Adrenal gland (tissue), 12 donors: ENCODE measurements around the gene LRRC8D. TPM values are rescaled to one million over a fixed set of nuclear protein-coding genes. Genes with fewer than 3 reads are reported as not detected.

Experiments
- DNase-seq, 7 donors: peaks; one replicate each; pipeline ENCODE4 v3.0.0-alpha.2; 2019 to 2020
- H3K27ac ChIP-seq, 5 donors: fragments of 200-600 bp; sonication (generic) in 4 of 5; 1 replicate in 3 of 5; 2 replicates in 2 of 5; pipeline versions ENCODE4 v1.5.1 to v1.8.0; 2016 to 2020; ENCODE audit warnings: mild to moderate bottlenecking in 1 of 5
- H3K27me3 ChIP-seq: fragments of 200-600 bp; 2 replicates; pipeline ENCODE4 v1.8.0; 2021
- H3K36me3 ChIP-seq, 2 donors: fragments of 200-600 bp; replicated peaks in 1 of 2; 1 replicate in 1 of 2; 2 replicates in 1 of 2; pipeline versions ENCODE4 v1.5.1 to v1.8.0; 2018 to 2022
- H3K4me1 ChIP-seq, 2 donors: fragments of 200-600 bp; replicated peaks in 1 of 2; 1 replicate in 1 of 2; 2 replicates in 1 of 2; pipeline versions ENCODE4 v1.5.1 to v1.8.0; 2018 to 2021
- H3K4me3 ChIP-seq, 4 donors: fragments of 200-600 bp; sonication (generic) in 3 of 4; one replicate each; pipeline ENCODE4 v1.5.1; 2016 to 2018
- H3K9me3 ChIP-seq, 3 donors: fragments of 200-600 bp; sonication (generic) in 1 of 3; replicated peaks in 1 of 3; 1 replicate in 2 of 3; 2 replicates in 1 of 3; pipeline versions ENCODE4 v1.5.1 to v1.8.0; 2016 to 2021
- POLR2A ChIP-seq, 2 donors: fragments of 450-650 bp; IDR thresholded peaks; one replicate each; pipeline ENCODE4 v1.6.1; 2017; ENCODE audit warnings: antibody characterized with exemption in 2 of 2, mild to moderate bottlenecking in 2 of 2, moderate library complexity in 1 of 2
- WGBS, 4 donors: extraction: QIAGEN DNeasy Blood & Tissue Kit in 2 of 4; methylation state at CpG; one replicate each; pipeline versions ENCODE4 v1.1.5 to v1.1.7; 2013 to 2017; 5-methylcytosine and 5-hydroxymethylcytosine counted together
- intact Hi-C, 2 donors: fragments of 100-400 bp; cut with DNase I; formaldehyde crosslinking; loops; one replicate each; pipeline versions ENCODE4 v1.14.1 to v1.15.0; 2022 to 2023
- polyA plus RNA-seq, 3 donors: library from polyadenylated mRNA; stranded (reverse); fragments of 200-250 nt in 2 of 3; fragments of 350-450 nt in 1 of 3; fragmentation: Illumina TruSeq in 1 of 3; extraction: RNeasy Lipid Tissue Mini Kit (QIAGEN cat#74804) in 1 of 3; gene quantifications; one replicate each; pipeline ENCODE4 v1.2.3, GENCODE V29; 2013 to 2014
- total RNA-seq, 9 donors: library from RNA; depleted of rRNA in 4 of 9; stranded (reverse); fragments of >200 nt in 4 of 9; fragments of 120-200 nt in 1 of 9; fragmentation: NEBNext Ultra II Directional in 1 of 9; extraction: Animal tissue kit (Norgen Biotek cat#: 25700) in 1 of 9; gene quantifications; one replicate each; pipeline versions ENCODE4 v1.1.0 to v1.2.4, GENCODE V29; 2013 to 2023
- TF ChIP-seq, protein P1 (sequence below), 6 experiments: fragments of 450-650 bp in 4 of 6; fragments of 200-600 bp in 2 of 6; sonication (generic) in 1 of 6; IDR thresholded peaks; 1 replicate in 5 of 6; 2 replicates in 1 of 6; pipeline versions ENCODE4 v1.5.1 to v1.8.0; 2016 to 2021; ENCODE audit warnings: antibody characterized with exemption in 6 of 6, mild to moderate bottlenecking in 2 of 6, moderate library complexity in 1 of 6
- donor health status: healthy with polysubstance abuse.
- donor health status: Bipolar disorder and iron deficiency.
- donor health status: DM: yes; HTN: yes; CAD: no.
- donor health status: DM: no; HTN: no; CAD: no.
- donor health status: DM: no; HTN: no; CAD: no.
- donor health status: DM: yes; HTN: yes; CAD: no.

LRRC8D gene
- total and polyA plus RNA-seq, 12 donors, result 13.9 to 79.8 (median 57.2) TPM

DNA sequence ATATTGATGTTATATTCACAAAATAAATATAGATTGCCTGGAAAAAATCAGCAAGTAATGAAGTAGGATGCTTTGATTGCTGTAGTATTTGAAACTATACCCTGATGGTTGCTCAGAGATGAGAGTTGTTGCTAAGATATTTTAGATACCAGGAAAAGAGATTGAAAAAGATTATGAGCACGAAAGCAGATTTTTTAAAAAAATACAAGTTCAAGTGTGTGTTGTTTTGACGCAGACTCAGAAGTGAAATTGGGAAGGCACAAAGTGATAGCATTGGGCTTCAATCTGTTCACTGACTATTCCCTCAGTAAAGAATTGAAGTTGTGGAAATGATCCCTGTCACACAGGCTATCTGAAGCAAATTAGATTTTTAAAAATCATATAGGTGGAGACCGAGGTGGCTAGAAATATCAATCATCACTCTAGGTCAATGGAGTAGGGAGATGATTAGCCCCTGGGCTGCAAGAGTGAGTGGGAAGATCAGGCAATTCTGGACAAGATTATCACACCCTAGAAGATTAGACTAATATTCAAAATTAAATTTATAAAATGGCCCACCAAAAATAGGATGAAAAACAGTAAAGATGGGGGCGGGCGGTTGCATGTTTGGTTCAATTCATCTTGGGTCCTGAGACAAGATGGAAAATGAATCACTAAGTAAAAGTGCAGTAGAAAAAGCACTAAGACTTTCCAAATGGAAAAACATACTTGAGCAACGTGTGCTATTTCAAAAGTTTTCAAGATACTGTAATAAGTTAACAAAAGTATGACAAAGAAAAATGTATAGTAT is 41.5 kb upstream of the LRRC8D start:
- H3K27ac ChIP-seq, result no peak overlapping the region
- TF ChIP-seq POLR2A (IDR thresholded peaks at IDR 0.05), result no peak
- TF ChIP-seq, protein P1, sequence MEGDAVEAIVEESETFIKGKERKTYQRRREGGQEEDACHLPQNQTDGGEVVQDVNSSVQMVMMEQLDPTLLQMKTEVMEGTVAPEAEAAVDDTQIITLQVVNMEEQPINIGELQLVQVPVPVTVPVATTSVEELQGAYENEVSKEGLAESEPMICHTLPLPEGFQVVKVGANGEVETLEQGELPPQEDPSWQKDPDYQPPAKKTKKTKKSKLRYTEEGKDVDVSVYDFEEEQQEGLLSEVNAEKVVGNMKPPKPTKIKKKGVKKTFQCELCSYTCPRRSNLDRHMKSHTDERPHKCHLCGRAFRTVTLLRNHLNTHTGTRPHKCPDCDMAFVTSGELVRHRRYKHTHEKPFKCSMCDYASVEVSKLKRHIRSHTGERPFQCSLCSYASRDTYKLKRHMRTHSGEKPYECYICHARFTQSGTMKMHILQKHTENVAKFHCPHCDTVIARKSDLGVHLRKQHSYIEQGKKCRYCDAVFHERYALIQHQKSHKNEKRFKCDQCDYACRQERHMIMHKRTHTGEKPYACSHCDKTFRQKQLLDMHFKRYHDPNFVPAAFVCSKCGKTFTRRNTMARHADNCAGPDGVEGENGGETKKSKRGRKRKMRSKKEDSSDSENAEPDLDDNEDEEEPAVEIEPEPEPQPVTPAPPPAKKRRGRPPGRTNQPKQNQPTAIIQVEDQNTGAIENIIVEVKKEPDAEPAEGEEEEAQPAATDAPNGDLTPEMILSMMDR (IDR thresholded peaks at IDR 0.05), result no peak
- no peak overlapping the region for H3K4me3 ChIP-seq
- intact Hi-C loops, result loop anchor here in 1 of 2 donors (10.0 kb wide), 1 partner anchor 275 kb away; no protein-coding TSS in a partner anchor
- H3K36me3 ChIP-seq, result no peaks in the 10 kb centered on the region
- no peaks in the 10 kb centered on the region for H3K9me3 ChIP-seq
- H3K4me1 ChIP-seq, result no peaks in the 10 kb centered on the region
- H3K27me3 ChIP-seq, result no peaks in the 10 kb centered on the region
- 79 to 85% (median 82%) methylated on average over 6 of the region's 6 CpGs for WGBS, 4 donors
- DNase-seq, result no peak

- intact Hi-C loops, result no loop called here
- Histone ChIP-seq H3K4me3 (no peak overlapping the region), H3K9me3 (no peaks in the 10 kb centered on the region), H3K36me3 (no peaks in the 10 kb centered on the region), H3K27me3 (no peaks in the 10 kb centered on the region), H3K4me1 (no peaks in the 10 kb centered on the region), H3K27ac (no peak overlapping the region)
- DNase-seq, result no peak
- TF ChIP-seq, protein P1 (IDR thresholded peaks at IDR 0.05), result peak in 5 of 6 experiments; percentile 3 to 43 (median 33)
- no peak for TF ChIP-seq POLR2A (IDR thresholded peaks at IDR 0.05)
- WGBS, 4 donors, result 70 to 74% (median 71%) methylated on average over 2 of the region's 2 CpGs
These were observed 40.1 kb upstream of the LRRC8D start for GRCh38 chr1:89780721-89781120.

- Histone ChIP-seq H3K4me1 (no peaks in the 10 kb centered on the region), H3K4me3 (no peak overlapping the region), H3K36me3 (no peaks in the 10 kb centered on the region), H3K27me3 (no peaks in the 10 kb centered on the region), H3K9me3 (no peaks in the 10 kb centered on the region), H3K27ac (no peak overlapping the region)
- no peak for DNase-seq
- 79 to 84% (median 81%) methylated on average over 4 of the region's 4 CpGs for WGBS, 4 donors
- TF ChIP-seq POLR2A (IDR thresholded peaks at IDR 0.05), result no peak
- TF ChIP-seq, protein P1 (IDR thresholded peaks at IDR 0.05), result no peak
- intact Hi-C loops, result no loop called here
These were observed 39.2 kb upstream of the LRRC8D start for GRCh38 chr1:89781494-89782126.

- TF ChIP-seq, protein P1 (IDR thresholded peaks at IDR 0.05), result no peak
- no peak for TF ChIP-seq POLR2A (IDR thresholded peaks at IDR 0.05)
- Histone ChIP-seq H3K36me3 (no peaks in the 10 kb centered on the region), H3K4me3 (no peak overlapping the region), H3K9me3 (no peaks in the 10 kb centered on the region), H3K27ac (no peak overlapping the region), H3K4me1 (no peaks in the 10 kb centered on the region), H3K27me3 (no peaks in the 10 kb centered on the region)
- WGBS, 4 donors, result 72 to 80% (median 79%) methylated on average over 7 of the region's 7 CpGs
- intact Hi-C loops, result no loop called here
- DNase-seq, result no peak
These were observed 34.1 kb upstream of the LRRC8D start for GRCh38 chr1:89786628-89787214.
